AG10803 (cell line): ENCODE measurements around the gene TTLL12.

ENCODE experiments used
- DNase-seq: peaks from one replicate; pipeline ENCODE4 v3.0.0; 2010; ENCODE audit warnings: low read depth
- H3K4me3 ChIP-seq: 2 replicates; pipeline ENCODE4 v1.5.1; 2011; ENCODE audit warnings: mild to moderate bottlenecking, low read length, control low read depth
- CTCF ChIP-seq: conservative IDR thresholded peaks from 2 replicates; pipeline ENCODE4 v1.5.1; 2011; ENCODE audit warnings: mild to moderate bottlenecking, low read length, control low read depth, inconsistent platforms

TTLL12 gene

DNA sequence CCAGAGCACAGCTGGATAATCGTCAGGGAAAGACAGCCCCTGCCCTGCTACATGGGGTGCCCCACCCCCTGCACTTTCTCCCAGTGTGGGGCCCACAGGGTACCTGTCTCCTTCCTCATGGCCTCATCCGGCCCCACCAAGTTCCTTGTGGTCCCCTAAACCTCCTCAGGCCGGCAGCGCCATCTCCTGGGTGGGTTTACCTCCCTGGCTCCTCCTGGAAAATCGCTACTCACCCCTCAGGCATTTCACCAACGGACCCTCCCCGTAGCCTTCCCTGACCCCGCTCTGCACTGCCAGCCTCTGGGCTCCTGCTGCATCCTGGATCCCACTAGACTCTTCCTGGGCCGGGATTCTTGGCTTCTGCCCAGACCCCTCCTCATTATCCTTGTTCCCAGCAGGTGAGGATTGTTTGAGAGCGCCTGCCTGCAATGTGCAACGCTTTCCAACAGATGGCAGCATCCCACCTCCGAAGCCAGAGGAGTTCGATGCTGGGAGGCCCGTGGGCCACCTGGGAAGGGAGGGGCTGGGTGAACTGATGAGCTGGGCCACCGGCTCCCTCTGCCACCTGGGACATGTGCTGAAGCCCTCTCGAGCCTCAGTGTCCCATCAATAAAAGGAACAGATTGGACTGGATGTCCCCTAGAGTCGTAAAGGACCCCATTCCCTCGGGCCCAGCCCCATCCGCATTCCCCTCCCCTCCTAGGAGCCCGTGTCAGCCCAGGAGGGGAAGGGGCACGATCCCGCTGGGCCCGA is 44.2 kb upstream of the TTLL12 start:
- peak; percentile 83 for TF ChIP-seq CTCF

GRCh38 chr22:43230571-43230970 is 43.6 kb upstream of the TTLL12 start:
- no peak overlapping the region for H3K4me3 ChIP-seq
- TF ChIP-seq CTCF: no peak
- no peak for DNase-seq

More for the DNA sequence above, 44.2 kb upstream of the TTLL12 start:
- no peak overlapping the region for H3K4me3 ChIP-seq
- peak; percentile 28 for DNase-seq

- no peak overlapping the region for H3K4me3 ChIP-seq
- TF ChIP-seq CTCF: no peak
- no peak for DNase-seq
These were observed 41.9 kb upstream of the TTLL12 start for GRCh38 chr22:43228863-43229262.

DNA sequence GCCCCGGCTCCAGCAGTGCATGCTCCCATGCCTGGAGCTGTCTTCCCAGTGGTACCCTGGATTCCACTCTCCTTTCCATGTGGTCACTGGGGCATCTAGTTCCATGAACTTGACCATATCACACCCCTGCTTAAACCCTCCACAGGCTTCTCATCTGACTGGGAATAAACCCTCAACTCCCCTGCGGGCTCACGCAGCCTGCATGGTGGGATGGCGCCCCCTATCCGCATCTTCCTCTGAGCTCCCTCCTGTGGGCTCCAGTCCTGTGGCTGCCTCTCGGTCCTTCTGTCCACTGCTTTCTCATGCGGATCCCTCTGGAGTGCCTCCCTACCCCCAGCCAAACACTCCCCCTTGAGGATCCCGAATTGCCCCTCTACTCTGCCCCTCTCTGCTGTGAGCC is 41.4 kb upstream of the TTLL12 start:
- no peak; the same call in 1 of the 2 replicates for TF ChIP-seq CTCF
- peak; percentile 5 for DNase-seq
- no peak overlapping the region for H3K4me3 ChIP-seq

DNA sequence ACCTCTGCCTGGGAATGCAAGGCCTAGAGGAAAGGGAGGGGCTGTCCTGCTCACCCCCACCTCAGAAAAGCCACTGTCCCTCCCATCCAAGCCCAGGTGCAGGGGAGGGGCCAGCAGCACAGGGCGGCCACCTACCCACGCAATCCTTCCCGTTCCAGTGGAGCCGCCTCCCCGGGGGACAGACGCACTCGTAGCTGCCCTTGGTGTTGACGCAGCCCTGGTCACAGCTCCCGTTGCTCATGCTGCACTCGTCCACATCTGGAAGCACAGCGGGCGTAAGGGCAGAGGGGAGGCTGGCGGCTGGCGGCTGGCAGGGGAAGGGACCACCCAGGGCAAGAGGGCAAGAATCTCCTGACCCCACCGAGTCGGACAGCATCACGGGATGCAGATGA is 40.3 kb upstream of the TTLL12 start:
- no peak overlapping the region for H3K4me3 ChIP-seq
- no peak for DNase-seq
- no peak for TF ChIP-seq CTCF

DNA sequence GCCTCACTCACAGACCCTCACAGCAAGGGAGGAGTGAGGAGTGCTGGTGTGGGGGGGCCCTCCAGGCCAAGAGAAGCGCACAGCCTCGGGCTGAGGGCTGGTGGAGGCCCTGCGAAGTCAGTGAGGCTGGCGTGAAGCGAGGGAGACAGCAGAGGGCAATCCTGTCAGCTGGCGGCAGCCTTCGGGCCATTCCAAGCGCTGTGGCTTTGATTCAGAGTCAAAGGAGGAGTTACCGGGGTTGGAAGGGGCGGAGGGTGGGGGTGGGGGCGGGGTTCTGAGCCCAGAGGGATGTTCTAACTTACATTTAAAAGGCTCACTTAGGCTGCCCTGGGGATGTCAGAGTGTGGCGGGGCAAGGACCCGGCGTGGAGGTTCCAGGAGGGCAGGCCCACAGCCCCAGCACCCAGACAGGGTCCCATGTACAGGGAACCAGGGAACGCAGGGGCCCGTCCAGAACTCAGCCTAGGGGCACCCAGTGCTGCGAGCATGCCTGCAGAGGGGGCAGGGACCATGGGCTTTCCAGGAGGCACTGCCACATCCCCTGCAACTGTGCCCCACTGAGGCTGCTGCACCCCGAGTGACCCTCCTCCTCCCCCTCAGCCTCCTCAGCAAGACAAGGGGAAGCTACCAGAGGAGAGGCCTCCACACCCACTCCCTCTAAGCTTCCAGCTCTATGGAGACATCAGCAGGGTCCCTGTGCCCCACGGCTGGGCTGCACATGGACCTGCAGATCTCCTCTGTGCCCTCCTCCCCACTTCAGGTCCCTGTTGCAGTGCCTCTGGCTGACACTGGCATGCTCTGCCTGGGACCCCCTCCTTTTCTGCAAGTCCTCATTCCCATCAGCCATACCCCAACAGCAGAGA is 39.7 kb upstream of the TTLL12 start:
- TF ChIP-seq CTCF: peak; percentile 28
- DNase-seq: peak; percentile 40
- no peak overlapping the region for H3K4me3 ChIP-seq
